OCI-LY1 (cell line): ENCODE measurements around the gene MPP1.

Source experiments
- H2AFZ ChIP-seq: fragments of 200-600 bp; sonication (generic), shearing (Covaris generic); 2 replicates; pipeline ENCODE4 v1.6.0; 2014; ENCODE audit warnings: antibody characterized with exemption, mild to moderate bottlenecking, low read length
- H3F3A ChIP-seq: fragments of 200-600 bp; sonication (generic), shearing (Covaris generic); 2 replicates; pipeline ENCODE4 v1.6.0; 2014; ENCODE audit warnings: mild to moderate bottlenecking, antibody characterized with exemption, low read length, moderate library complexity; ENCODE audit not compliant: insufficient read depth
- H3K27ac ChIP-seq: fragments of 200-600 bp; sonication (generic); 2 replicates; pipeline ENCODE4 v1.5.1; 2014; ENCODE audit warnings: low read length, mixed run types, mild to moderate bottlenecking, low read depth; ENCODE audit not compliant: poor library complexity, severe bottlenecking
- H3K27me3 ChIP-seq: fragments of 200-600 bp; sonication (generic); 2 replicates; pipeline ENCODE4 v1.6.0; 2014; ENCODE audit warnings: antibody characterized with exemption, mild to moderate bottlenecking, low read length, moderate library complexity; ENCODE audit not compliant: insufficient read depth
- H3K36me3 ChIP-seq: fragments of 200-600 bp; sonication (generic); 2 replicates; pipeline ENCODE4 v1.6.1; 2014; ENCODE audit warnings: mild to moderate bottlenecking, antibody characterized with exemption, low read length, moderate library complexity, mixed read lengths; ENCODE audit not compliant: insufficient read depth
- H3K4me1 ChIP-seq: fragments of 200-600 bp; sonication (generic); 2 replicates; pipeline ENCODE4 v1.5.1; 2014; ENCODE audit warnings: mild to moderate bottlenecking, low read length, moderate library complexity; ENCODE audit not compliant: insufficient read depth, severe bottlenecking
- H3K4me2 ChIP-seq: fragments of 200-600 bp; sonication (generic), shearing (Covaris generic); 2 replicates; pipeline ENCODE4 v1.6.1; 2014; ENCODE audit warnings: low read length
- H3K4me3 ChIP-seq: fragments of 200-600 bp; sonication (generic); 2 replicates; pipeline ENCODE4 v1.5.1; 2014; ENCODE audit warnings: low read length, low read depth, mild to moderate bottlenecking, mixed read lengths; ENCODE audit not compliant: poor library complexity, severe bottlenecking
- H3K79me2 ChIP-seq: fragments of 200-600 bp; shearing (Covaris generic); 2 replicates; pipeline ENCODE4 v1.6.1; 2016; ENCODE audit warnings: mixed run types, low read length, mixed read lengths; ENCODE audit not compliant: insufficient read depth
- H3K9ac ChIP-seq: fragments of 200-600 bp; sonication (generic), shearing (Covaris generic); 2 replicates; pipeline ENCODE4 v1.6.1; 2014; ENCODE audit warnings: mild to moderate bottlenecking, low read length, mixed read lengths
- H3K9me2 ChIP-seq: fragments of 200-600 bp; sonication (generic), shearing (Covaris generic); 2 replicates; pipeline ENCODE4 v1.6.1; 2014; ENCODE audit warnings: low read depth, mild to moderate bottlenecking, low read length, mixed read lengths
- H3K9me3 ChIP-seq: fragments of 200-600 bp; shearing (Covaris generic); 2 replicates; pipeline ENCODE4 v1.6.1; 2014; ENCODE audit warnings: low read length, mixed read lengths
- H4K20me1 ChIP-seq: fragments of 200-600 bp; sonication (generic), shearing (Covaris generic); 2 replicates; pipeline ENCODE4 v1.6.0; 2016; ENCODE audit warnings: mild to moderate bottlenecking, low read length; ENCODE audit not compliant: insufficient read depth
- CTCF ChIP-seq: fragments of 200-600 bp; sonication (generic), shearing (Covaris generic); IDR thresholded peaks from 2 replicates; pipeline ENCODE4 v1.5.1; 2017; ENCODE audit warnings: mild to moderate bottlenecking, antibody characterized with exemption, low read length, moderate library complexity, mixed read lengths
- EZH2 ChIP-seq: fragments of 200-600 bp; sonication (generic), shearing (Covaris generic); IDR thresholded peaks from 2 replicates; pipeline ENCODE4 v1.8.0; 2017; ENCODE audit warnings: borderline replicate concordance, mixed run types, mild to moderate bottlenecking, antibody characterized with exemption, low read length, moderate library complexity, mixed read lengths

Gene MPP1

GRCh38 chrX:154737136-154737535, 68.1 kb downstream of the MPP1 start:
- H3K9ac ChIP-seq: no peak overlapping the region
- no peaks in the 10 kb centered on the region for H3K27me3 ChIP-seq
- no peaks in the 10 kb centered on the region for H4K20me1 ChIP-seq
- no peaks in the 10 kb centered on the region for H3F3A ChIP-seq
- no peak overlapping the region for H3K4me3 ChIP-seq
- no peaks in the 10 kb centered on the region for H3K9me2 ChIP-seq
- no peak overlapping the region for H3K4me2 ChIP-seq
- no peak overlapping the region for H2AFZ ChIP-seq
- no peak overlapping the region for H3K27ac ChIP-seq
- peaks cover 12% of the 10 kb centered on the region for H3K4me1 ChIP-seq
- no peak for TF ChIP-seq EZH2
- TF ChIP-seq CTCF: no peak
- H3K9me3 ChIP-seq: no peaks in the 10 kb centered on the region
- H3K79me2 ChIP-seq: no peaks in the 10 kb centered on the region
- no peaks in the 10 kb centered on the region for H3K36me3 ChIP-seq

- Histone ChIP-seq H3K9me2 (no peaks in the 10 kb centered on the region), H3K4me3 (no peak overlapping the region), H3K27ac (no peak overlapping the region), H3K79me2 (no peaks in the 10 kb centered on the region), H3K36me3 (no peaks in the 10 kb centered on the region), H3K4me1 (peaks cover 12% of the 10 kb centered on the region), H4K20me1 (no peaks in the 10 kb centered on the region), H3F3A (no peaks in the 10 kb centered on the region), H3K27me3 (no peaks in the 10 kb centered on the region), H2AFZ (no peak overlapping the region), H3K9me3 (no peaks in the 10 kb centered on the region), H3K4me2 (no peak overlapping the region), H3K9ac (no peak overlapping the region)
- TF ChIP-seq CTCF (no peak), EZH2 (no peak)
Measured at GRCh38 chrX:154735695-154736393, 69.4 kb downstream of the MPP1 start.

GRCh38 chrX:154734061-154734781, 71.1 kb downstream of the MPP1 start:
- no peaks in the 10 kb centered on the region for H3K27me3 ChIP-seq
- peaks cover 12% of the 10 kb centered on the region for H3K4me1 ChIP-seq
- H3K36me3 ChIP-seq: no peaks in the 10 kb centered on the region
- no peak overlapping the region for H3K9ac ChIP-seq
- H3K9me3 ChIP-seq: no peaks in the 10 kb centered on the region
- H4K20me1 ChIP-seq: no peaks in the 10 kb centered on the region
- no peaks in the 10 kb centered on the region for H3F3A ChIP-seq
- TF ChIP-seq CTCF: no peak
- no peak for TF ChIP-seq EZH2
- no peak overlapping the region for H3K4me3 ChIP-seq
- H3K79me2 ChIP-seq: no peaks in the 10 kb centered on the region
- H3K27ac ChIP-seq: no peak overlapping the region
- peak overlapping the region; percentile 36; the same call in 1 of the 2 replicates for H3K4me2 ChIP-seq
- H3K9me2 ChIP-seq: no peaks in the 10 kb centered on the region
- no peak overlapping the region for H2AFZ ChIP-seq
